Stomach (tissue), 9 donors: ENCODE results near the gene RACGAP1. TPM values are rescaled to one million over a fixed set of nuclear protein-coding genes. Genes with fewer than 3 reads are reported as not detected.
A peak's percentile ranks its signal among the peaks of the same experiment; 100 is the strongest.

Experiments used
- DNase-seq, 2 donors: peaks; one replicate each; pipeline versions ENCODE4 v3.0.0 to v3.0.0-alpha.2; 2013 to 2019
- H3K27ac ChIP-seq, 5 donors: fragments of 200-600 bp in 4 of 5; sonication (generic) in 4 of 5; one replicate each; pipeline ENCODE4 v1.5.1; 2013 to 2019; ENCODE audit warnings: mild to moderate bottlenecking in 1 of 5, moderate library complexity in 1 of 5
- H3K27me3 ChIP-seq, 3 donors: fragments of 200-600 bp; sonication (generic); one replicate each; pipeline ENCODE4 v1.5.1; 2017 to 2019; ENCODE audit warnings: mixed run types in 1 of 3
- H3K36me3 ChIP-seq, 4 donors: fragments of 200-600 bp; sonication (generic); 1 replicate in 3 of 4; 2 replicates in 1 of 4; pipeline ENCODE4 v1.5.1; 2016 to 2019
- H3K4me1 ChIP-seq, 4 donors: fragments of 200-600 bp; sonication (generic); one replicate each; pipeline ENCODE4 v1.5.1; 2016 to 2019
- H3K4me3 ChIP-seq, 4 donors: fragments of 200-600 bp; sonication (generic) in 3 of 4; one replicate each; pipeline ENCODE4 v1.5.1; 2016 to 2019; ENCODE audit warnings: mild to moderate bottlenecking in 1 of 4
- H3K9me3 ChIP-seq, 4 donors: fragments of 200-600 bp; sonication (generic); one replicate each; pipeline ENCODE4 v1.5.1; 2016 to 2019
- CTCF ChIP-seq, 7 experiments: fragments of 450-650 bp in 4 of 7; fragments of 200-600 bp in 3 of 7; sonication (generic) in 3 of 7; IDR thresholded peaks; one replicate each; pipeline ENCODE4 v1.5.1; 2016 to 2019; ENCODE audit warnings: antibody characterized with exemption in 7 of 7, control low read depth in 2 of 7, mild to moderate bottlenecking in 1 of 7
- EP300 ChIP-seq: sonication (generic); formaldehyde crosslinking; IDR thresholded peaks from one replicate; pipeline ENCODE4 v1.6.1; 2017; ENCODE audit warnings: antibody characterized with exemption
- POLR2A ChIP-seq, 4 donors: fragments of 450-650 bp; IDR thresholded peaks; one replicate each; pipeline ENCODE4 v1.6.1; 2016; ENCODE audit warnings: antibody characterized with exemption in 4 of 4, control low read depth in 2 of 4, mild to moderate bottlenecking in 1 of 4, moderate library complexity in 1 of 4
- POLR2AphosphoS5 ChIP-seq, 3 donors: sonication (generic); formaldehyde crosslinking; IDR thresholded peaks; one replicate each; pipeline ENCODE4 v1.6.1; 2016; ENCODE audit warnings: antibody characterized with exemption in 3 of 3
- WGBS, 5 donors: extraction: QIAGEN DNeasy Blood & Tissue Kit in 3 of 5; methylation state at CpG; one replicate each; pipeline versions ENCODE4 v1.1.5 to v1.1.7; 2013 to 2018; 5-methylcytosine and 5-hydroxymethylcytosine counted together
- intact Hi-C: fragments of 100-400 bp; cut with DNase I; formaldehyde crosslinking; loops from one replicate; pipeline ENCODE4 v1.15.1; 2023; ENCODE audit warnings: low total_unique reads
- polyA plus RNA-seq, 3 donors: library from polyadenylated mRNA; stranded (reverse); fragments of 200-250 nt; gene quantifications; one replicate each; pipeline ENCODE4 v1.2.3, GENCODE V29; 2013
- total RNA-seq, 5 donors: library from RNA; depleted of rRNA; stranded (reverse); fragments of >200 nt; gene quantifications; one replicate each; pipeline versions ENCODE4 v1.1.0 to v1.2.3, GENCODE V29; 2014 to 2016
- donor health status: healthy with polysubstance abuse.
- donor health status: Bipolar disorder and iron deficiency.
- donor health status: healthy.

The RACGAP1 gene
- total and polyA plus RNA-seq, 8 donors, result 7.9 to 36.7 (median 12.7) TPM

- Histone ChIP-seq H3K4me1 (peaks cover 14 to 36% (median 18%) of the 10 kb centered on the region in 4 donors), H3K27ac (peak overlapping the region in 3 of 5 donors; percentile 25 to 72 (median 50)), H3K9me3 (no peaks in the 10 kb centered on the region), H3K36me3 (no peaks in the 10 kb centered on the region), H3K4me3 (no peak overlapping the region), H3K27me3 (peaks cover 0 to 3% (median 0%) of the 10 kb centered on the region in 3 donors)
- WGBS, 5 donors, result 41 to 58% (median 44%) methylated on average over 8 of the region's 8 CpGs
- TF ChIP-seq CTCF (IDR thresholded peaks at IDR 0.05) (no peak), POLR2AphosphoS5 (IDR thresholded peaks at IDR 0.05) (no peak), EP300 (no peak), POLR2A (IDR thresholded peaks at IDR 0.05) (no peak)
- intact Hi-C loops, result no loop called here
- no peak for DNase-seq
Measured at GRCh38 chr12:49974677-49975317, 50.5 kb downstream of the RACGAP1 start.

GRCh38 chr12:49974231-49974675, 51.0 kb downstream of the RACGAP1 start:
- WGBS, 5 donors, result 34 to 47% (median 40%) methylated on average over 2 to 15 of the region's 15 CpGs
- intact Hi-C loops, result no loop called here
- TF ChIP-seq POLR2A (IDR thresholded peaks at IDR 0.05) (no peak), POLR2AphosphoS5 (IDR thresholded peaks at IDR 0.05) (no peak), EP300 (no peak), CTCF (IDR thresholded peaks at IDR 0.05) (peak in 5 of 7 experiments; percentile 39 to 43 (median 42))
- peak overlapping the region in 3 of 5 donors; percentile 25 to 72 (median 50) for H3K27ac ChIP-seq
- peaks cover 14 to 36% (median 18%) of the 10 kb centered on the region in 4 donors for H3K4me1 ChIP-seq
- no peaks in the 10 kb centered on the region for H3K9me3 ChIP-seq
- DNase-seq, result peak; percentile 69 to 89
- H3K36me3 ChIP-seq, result no peaks in the 10 kb centered on the region
- H3K4me3 ChIP-seq, result no peak overlapping the region
- H3K27me3 ChIP-seq, result peaks cover 0 to 8% (median 0%) of the 10 kb centered on the region in 3 donors

- DNase-seq, result peak in 1 of 2 donors; percentile 6
- Histone ChIP-seq H3K4me3 (no peak overlapping the region), H3K36me3 (no peaks in the 10 kb centered on the region), H3K9me3 (no peaks in the 10 kb centered on the region), H3K27ac (no peak overlapping the region), H3K4me1 (peaks cover 14 to 36% (median 20%) of the 10 kb centered on the region in 4 donors), H3K27me3 (peaks cover 0 to 17% (median 0%) of the 10 kb centered on the region in 3 donors)
- intact Hi-C loops, result no loop called here
- 62 to 82% (median 70%) methylated on average over 18 to 19 of the region's 19 CpGs for WGBS, 5 donors
- TF ChIP-seq POLR2A (IDR thresholded peaks at IDR 0.05) (no peak), POLR2AphosphoS5 (IDR thresholded peaks at IDR 0.05) (no peak), EP300 (no peak), CTCF (IDR thresholded peaks at IDR 0.05) (no peak)
Measured at GRCh38 chr12:49973361-49973830, 51.9 kb downstream of the RACGAP1 start.

GRCh38 chr12:49972641-49973360, 52.5 kb downstream of the RACGAP1 start, which contains the start of gene AQP6:
Gene AQP6 (plus strand): TSS chr12:49972947. CDS start chr12:49973174, 227 bp downstream.
- Histone ChIP-seq H3K4me1 (peaks cover 14 to 35% (median 23%) of the 10 kb centered on the region in 4 donors), H3K27ac (peak within 1 kb of the TSS in 1 of 5 donors; percentile 6), H3K36me3 (no peaks in the 10 kb centered on the region), H3K4me3 (no peak within 1 kb of the TSS), H3K9me3 (no peaks in the 10 kb centered on the region), H3K27me3 (peaks cover 0 to 21% (median 0%) of the 10 kb centered on the region in 3 donors)
- 62 to 75% (median 68%) methylated on average over 15 to 18 of the region's 18 CpGs for WGBS, 5 donors
- DNase-seq, result peak; percentile 3 to 74
- no peak for TF ChIP-seq POLR2AphosphoS5 (IDR thresholded peaks at IDR 0.05)
- no peak for TF ChIP-seq POLR2A (IDR thresholded peaks at IDR 0.05)
- TF ChIP-seq CTCF (IDR thresholded peaks at IDR 0.05), result no peak
- TF ChIP-seq EP300, result no peak
- intact Hi-C loops, result no loop called here
